SU-DHL-6 (cell line): ENCODE measurements around the gene VSTM4.

Source experiments
- EZH2phosphoT487 ChIP-seq: fragments of 200-600 bp; sonication (generic), shearing (Covaris generic); conservative IDR thresholded peaks from 2 replicates; pipeline ENCODE4 v1.6.1; 2018; ENCODE audit warnings: mild to moderate bottlenecking, antibody characterized with exemption, low read length, moderate library complexity, mixed read lengths
- TF ChIP-seq, protein P1 (sequence below): fragments of 200-600 bp; sonication (generic); IDR thresholded peaks from one replicate; pipeline ENCODE4 v1.5.1; 2017; ENCODE audit warnings: antibody characterized with exemption, mild to moderate bottlenecking, low read length, moderate library complexity; ENCODE audit not compliant: insufficient read depth, poor library complexity, severe bottlenecking

GRCh38 chr10:49074836-49075682 is 40.3 kb downstream of the VSTM4 start:
- TF ChIP-seq, protein P1, sequence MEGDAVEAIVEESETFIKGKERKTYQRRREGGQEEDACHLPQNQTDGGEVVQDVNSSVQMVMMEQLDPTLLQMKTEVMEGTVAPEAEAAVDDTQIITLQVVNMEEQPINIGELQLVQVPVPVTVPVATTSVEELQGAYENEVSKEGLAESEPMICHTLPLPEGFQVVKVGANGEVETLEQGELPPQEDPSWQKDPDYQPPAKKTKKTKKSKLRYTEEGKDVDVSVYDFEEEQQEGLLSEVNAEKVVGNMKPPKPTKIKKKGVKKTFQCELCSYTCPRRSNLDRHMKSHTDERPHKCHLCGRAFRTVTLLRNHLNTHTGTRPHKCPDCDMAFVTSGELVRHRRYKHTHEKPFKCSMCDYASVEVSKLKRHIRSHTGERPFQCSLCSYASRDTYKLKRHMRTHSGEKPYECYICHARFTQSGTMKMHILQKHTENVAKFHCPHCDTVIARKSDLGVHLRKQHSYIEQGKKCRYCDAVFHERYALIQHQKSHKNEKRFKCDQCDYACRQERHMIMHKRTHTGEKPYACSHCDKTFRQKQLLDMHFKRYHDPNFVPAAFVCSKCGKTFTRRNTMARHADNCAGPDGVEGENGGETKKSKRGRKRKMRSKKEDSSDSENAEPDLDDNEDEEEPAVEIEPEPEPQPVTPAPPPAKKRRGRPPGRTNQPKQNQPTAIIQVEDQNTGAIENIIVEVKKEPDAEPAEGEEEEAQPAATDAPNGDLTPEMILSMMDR, result no peak
- no peak for TF ChIP-seq EZH2phosphoT487
